Osteoblast (primary cell): ENCODE data around the gene CYP4F11. TPM values are rescaled to one million over a fixed set of nuclear protein-coding genes. Genes with fewer than 3 reads are reported as not detected.
"Not testable (repeated sequence)": the region's sequence is repeated elsewhere in the genome, so short reads cannot be mapped to it uniquely, and the experiment has no call there.

ENCODE experiments used
- DNase-seq: peaks from one replicate; pipeline ENCODE4 v3.0.0; 2011; ENCODE audit warnings: low spot score, mixed read lengths; ENCODE audit not compliant: insufficient read length; ENCODE audit errors: missing footprints
- H2AFZ ChIP-seq: 2 replicates; pipeline ENCODE4 v1.6.0; 2011; ENCODE audit warnings: mild to moderate bottlenecking, low read length
- H3K27ac ChIP-seq: 2 replicates; pipeline ENCODE4 v1.5.1; 2011; ENCODE audit warnings: mild to moderate bottlenecking, low read depth, low read length, moderate library complexity
- H3K27me3 ChIP-seq: 2 replicates; pipeline ENCODE4 v1.6.0; 2012; ENCODE audit warnings: mild to moderate bottlenecking, control low read depth, inconsistent platforms, low read length, moderate library complexity; ENCODE audit not compliant: insufficient read depth
- H3K36me3 ChIP-seq: 2 replicates; pipeline ENCODE4 v1.5.1; 2011; ENCODE audit warnings: mild to moderate bottlenecking, low read length, control low read depth, moderate library complexity; ENCODE audit not compliant: insufficient read depth
- H3K4me1 ChIP-seq: 2 replicates; pipeline ENCODE4 v1.5.1; 2011; ENCODE audit warnings: mild to moderate bottlenecking, low read length, control low read depth, moderate library complexity; ENCODE audit not compliant: insufficient read depth
- H3K4me2 ChIP-seq: 2 replicates; pipeline ENCODE4 v1.6.0; 2011; ENCODE audit warnings: mild to moderate bottlenecking, low read length; ENCODE audit not compliant: insufficient read depth
- H3K4me3 ChIP-seq: fragments of 200-600 bp; sonication (generic); 3 replicates; pipeline ENCODE4 v1.5.1; 2012; ENCODE audit warnings: mild to moderate bottlenecking, low read length, inconsistent platforms; ENCODE audit not compliant: insufficient read depth
- H3K79me2 ChIP-seq: 2 replicates; pipeline ENCODE4 v1.6.0; 2012; ENCODE audit warnings: mild to moderate bottlenecking, low read length, control low read depth, inconsistent platforms; ENCODE audit not compliant: insufficient read depth
- H3K9me3 ChIP-seq: 2 replicates; pipeline ENCODE4 v1.5.1; 2011; ENCODE audit warnings: low read depth, low read length, control low read depth
- H4K20me1 ChIP-seq: 2 replicates; pipeline ENCODE4 v1.6.0; 2012; ENCODE audit warnings: mild to moderate bottlenecking, low read length, control low read depth; ENCODE audit not compliant: insufficient read depth
- CTCF ChIP-seq: IDR thresholded peaks from 2 replicates; pipeline ENCODE4 v1.5.1; 2011; ENCODE audit warnings: mild to moderate bottlenecking, low read depth, low read length, moderate library complexity; ENCODE audit errors: extremely low read depth
- total RNA-seq: library from RNA; depleted of rRNA; stranded (reverse); fragments of >200 nt; gene quantifications from 2 replicates; pipeline ENCODE4 v1.2.3, GENCODE V29; 2012

The CYP4F11 gene
- total RNA-seq, 1 donor = not detected

GRCh38 chr19:15885167-15885566 lies 49.2 kb downstream of the CYP4F11 start:
- no peak overlapping the region for H3K4me2 ChIP-seq
- H3K9me3 ChIP-seq = no peaks in the 10 kb centered on the region
- no peak overlapping the region for H2AFZ ChIP-seq
- no peaks in the 10 kb centered on the region for H3K36me3 ChIP-seq
- no peaks in the 10 kb centered on the region for H3K27me3 ChIP-seq
- TF ChIP-seq CTCF = no peak
- H3K27ac ChIP-seq = no peak overlapping the region
- H3K4me1 ChIP-seq = no peaks in the 10 kb centered on the region
- no peak overlapping the region for H3K4me3 ChIP-seq
- no peaks in the 10 kb centered on the region for H3K79me2 ChIP-seq
- H4K20me1 ChIP-seq = no peaks in the 10 kb centered on the region
- DNase-seq = no peak

GRCh38 chr19:15883329-15883728 lies 51.0 kb downstream of the CYP4F11 start:
- not testable (repeated sequence) for H3K4me1 ChIP-seq, DNase-seq, H3K4me3 ChIP-seq, H3K4me2 ChIP-seq, H3K9me3 ChIP-seq, H3K27ac ChIP-seq, H2AFZ ChIP-seq, H3K36me3 ChIP-seq, H3K27me3 ChIP-seq, H3K79me2 ChIP-seq, H4K20me1 ChIP-seq

- Histone ChIP-seq H3K27me3 (no peaks in the 10 kb centered on the region), H3K36me3 (no peaks in the 10 kb centered on the region), H3K27ac (no peak overlapping the region), H3K4me1 (no peaks in the 10 kb centered on the region), H2AFZ (no peak overlapping the region), H3K79me2 (no peaks in the 10 kb centered on the region), H3K4me3 (no peak overlapping the region), H3K4me2 (no peak overlapping the region), H3K9me3 (no peaks in the 10 kb centered on the region), H4K20me1 (no peaks in the 10 kb centered on the region)
- TF ChIP-seq CTCF = no peak
- no peak for DNase-seq
Measured at GRCh38 chr19:15874821-15875474, 59.4 kb downstream of the CYP4F11 start.

- DNase-seq, H3K36me3 ChIP-seq, H3K4me1 ChIP-seq, H3K4me2 ChIP-seq, H3K9me3 ChIP-seq, H3K27ac ChIP-seq, H4K20me1 ChIP-seq, H3K79me2 ChIP-seq, H3K4me3 ChIP-seq, H2AFZ ChIP-seq, H3K27me3 ChIP-seq: not testable (repeated sequence)
Measured at GRCh38 chr19:15873771-15874170, 60.6 kb downstream of the CYP4F11 start.

GRCh38 chr19:15871570-15871969 lies 62.8 kb downstream of the CYP4F11 start:
- Histone ChIP-seq H3K79me2 (no peaks in the 10 kb centered on the region), H3K4me2 (no peak overlapping the region), H3K4me1 (no peaks in the 10 kb centered on the region), H2AFZ (no peak overlapping the region), H3K9me3 (no peaks in the 10 kb centered on the region), H3K27me3 (no peaks in the 10 kb centered on the region), H3K36me3 (no peaks in the 10 kb centered on the region), H3K27ac (no peak overlapping the region), H4K20me1 (no peaks in the 10 kb centered on the region), H3K4me3 (no peak overlapping the region)
- TF ChIP-seq CTCF = no peak
- no peak for DNase-seq
